ENCODE results near the gene NAP1L4.

DNA sequence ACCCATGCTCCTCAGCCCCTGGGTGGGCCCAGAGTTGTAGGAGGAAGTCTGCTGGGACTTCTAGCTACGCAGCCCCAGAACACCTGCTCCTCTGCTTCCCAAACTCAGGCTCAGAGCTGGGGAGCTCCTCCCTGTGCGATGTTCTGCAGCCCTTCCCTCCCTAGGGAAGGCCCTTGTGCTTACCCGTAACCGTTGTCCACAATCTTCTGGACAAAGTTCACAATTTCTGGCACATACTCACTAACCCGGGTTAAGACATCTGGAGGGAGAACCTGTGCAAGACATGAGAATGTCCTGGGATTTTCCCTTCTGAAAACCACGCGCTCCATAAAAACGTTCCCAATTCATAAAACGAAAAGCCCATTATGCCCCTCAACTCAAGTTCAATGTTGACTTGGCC is 36.7 kb upstream of the NAP1L4 start:
- TF ChIP-seq, protein P1, sequence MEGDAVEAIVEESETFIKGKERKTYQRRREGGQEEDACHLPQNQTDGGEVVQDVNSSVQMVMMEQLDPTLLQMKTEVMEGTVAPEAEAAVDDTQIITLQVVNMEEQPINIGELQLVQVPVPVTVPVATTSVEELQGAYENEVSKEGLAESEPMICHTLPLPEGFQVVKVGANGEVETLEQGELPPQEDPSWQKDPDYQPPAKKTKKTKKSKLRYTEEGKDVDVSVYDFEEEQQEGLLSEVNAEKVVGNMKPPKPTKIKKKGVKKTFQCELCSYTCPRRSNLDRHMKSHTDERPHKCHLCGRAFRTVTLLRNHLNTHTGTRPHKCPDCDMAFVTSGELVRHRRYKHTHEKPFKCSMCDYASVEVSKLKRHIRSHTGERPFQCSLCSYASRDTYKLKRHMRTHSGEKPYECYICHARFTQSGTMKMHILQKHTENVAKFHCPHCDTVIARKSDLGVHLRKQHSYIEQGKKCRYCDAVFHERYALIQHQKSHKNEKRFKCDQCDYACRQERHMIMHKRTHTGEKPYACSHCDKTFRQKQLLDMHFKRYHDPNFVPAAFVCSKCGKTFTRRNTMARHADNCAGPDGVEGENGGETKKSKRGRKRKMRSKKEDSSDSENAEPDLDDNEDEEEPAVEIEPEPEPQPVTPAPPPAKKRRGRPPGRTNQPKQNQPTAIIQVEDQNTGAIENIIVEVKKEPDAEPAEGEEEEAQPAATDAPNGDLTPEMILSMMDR (IDR thresholded peaks at IDR 0.05), result no peak
- TF ChIP-seq TCF7L2 (IDR thresholded peaks at IDR 0.05; ENCODE audit: low read depth, low read length) (no peak), POLR2AphosphoS5 (IDR thresholded peaks at IDR 0.05; ENCODE audit: low read depth, low read length) (no peak)
- TF ChIP-seq, protein P2, sequence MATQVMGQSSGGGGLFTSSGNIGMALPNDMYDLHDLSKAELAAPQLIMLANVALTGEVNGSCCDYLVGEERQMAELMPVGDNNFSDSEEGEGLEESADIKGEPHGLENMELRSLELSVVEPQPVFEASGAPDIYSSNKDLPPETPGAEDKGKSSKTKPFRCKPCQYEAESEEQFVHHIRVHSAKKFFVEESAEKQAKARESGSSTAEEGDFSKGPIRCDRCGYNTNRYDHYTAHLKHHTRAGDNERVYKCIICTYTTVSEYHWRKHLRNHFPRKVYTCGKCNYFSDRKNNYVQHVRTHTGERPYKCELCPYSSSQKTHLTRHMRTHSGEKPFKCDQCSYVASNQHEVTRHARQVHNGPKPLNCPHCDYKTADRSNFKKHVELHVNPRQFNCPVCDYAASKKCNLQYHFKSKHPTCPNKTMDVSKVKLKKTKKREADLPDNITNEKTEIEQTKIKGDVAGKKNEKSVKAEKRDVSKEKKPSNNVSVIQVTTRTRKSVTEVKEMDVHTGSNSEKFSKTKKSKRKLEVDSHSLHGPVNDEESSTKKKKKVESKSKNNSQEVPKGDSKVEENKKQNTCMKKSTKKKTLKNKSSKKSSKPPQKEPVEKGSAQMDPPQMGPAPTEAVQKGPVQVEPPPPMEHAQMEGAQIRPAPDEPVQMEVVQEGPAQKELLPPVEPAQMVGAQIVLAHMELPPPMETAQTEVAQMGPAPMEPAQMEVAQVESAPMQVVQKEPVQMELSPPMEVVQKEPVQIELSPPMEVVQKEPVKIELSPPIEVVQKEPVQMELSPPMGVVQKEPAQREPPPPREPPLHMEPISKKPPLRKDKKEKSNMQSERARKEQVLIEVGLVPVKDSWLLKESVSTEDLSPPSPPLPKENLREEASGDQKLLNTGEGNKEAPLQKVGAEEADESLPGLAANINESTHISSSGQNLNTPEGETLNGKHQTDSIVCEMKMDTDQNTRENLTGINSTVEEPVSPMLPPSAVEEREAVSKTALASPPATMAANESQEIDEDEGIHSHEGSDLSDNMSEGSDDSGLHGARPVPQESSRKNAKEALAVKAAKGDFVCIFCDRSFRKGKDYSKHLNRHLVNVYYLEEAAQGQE (IDR thresholded peaks at IDR 0.05; ENCODE audit: insufficient read depth in 1 of 2, low read depth in 2 of 2, low read length in 1 of 2), result no peak

All from Panc1 (cell line).